Karpas-422 (cell line): Measurements from ENCODE around the gene SH3PXD2B. TPM values are rescaled to one million over a fixed set of nuclear protein-coding genes. Genes with fewer than 3 reads are reported as not detected.

Experiments
- DNase-seq: peaks from one replicate; pipeline ENCODE4 v3.0.0-alpha.2; 2015
- H2AFZ ChIP-seq: fragments of 200-600 bp; sonication (generic); 2 replicates; pipeline ENCODE4 v1.6.1; 2014; ENCODE audit warnings: antibody characterized with exemption, low read length, mixed read lengths
- H3K27ac ChIP-seq: fragments of 200-600 bp; sonication (generic); 2 replicates; pipeline ENCODE4 v1.5.1; 2014; ENCODE audit warnings: mild to moderate bottlenecking, low read length, moderate library complexity
- H3K27me3 ChIP-seq: fragments of 200-600 bp; sonication (generic); 2 replicates; pipeline ENCODE4 v1.6.1; 2014; ENCODE audit warnings: low read length, mixed read lengths
- H3K36me3 ChIP-seq: fragments of 200-600 bp; sonication (generic); 2 replicates; pipeline ENCODE4 v1.6.1; 2014; ENCODE audit warnings: low read length, mixed read lengths; ENCODE audit not compliant: insufficient read depth
- H3K4me1 ChIP-seq: fragments of 200-600 bp; sonication (generic); 2 replicates; pipeline ENCODE4 v1.6.1; 2014; ENCODE audit warnings: mild to moderate bottlenecking, low read length, mixed read lengths
- H3K4me2 ChIP-seq: fragments of 200-600 bp; sonication (generic); 2 replicates; pipeline ENCODE4 v1.6.1; 2014; ENCODE audit warnings: low read length, low read depth, mild to moderate bottlenecking; ENCODE audit not compliant: poor library complexity, severe bottlenecking
- H3K4me3 ChIP-seq: fragments of 200-600 bp; sonication (generic); 2 replicates; pipeline ENCODE4 v1.5.1; 2014; ENCODE audit warnings: mild to moderate bottlenecking, antibody characterized with exemption, low read length, mixed read lengths
- H3K79me2 ChIP-seq: fragments of 200-600 bp; sonication (generic); 2 replicates; pipeline ENCODE4 v1.6.1; 2014; ENCODE audit warnings: mild to moderate bottlenecking, low read length, mixed read lengths
- H3K9ac ChIP-seq: fragments of 200-600 bp; sonication (generic); 2 replicates; pipeline ENCODE4 v1.6.0; 2014; ENCODE audit warnings: low read length
- H3K9me2 ChIP-seq: fragments of 200-600 bp; sonication (generic), shearing (Covaris generic); replicated peaks from 2 replicates; pipeline ENCODE4 v1.6.0; 2014; ENCODE audit warnings: mild to moderate bottlenecking, low read length, moderate library complexity; ENCODE audit not compliant: insufficient read depth
- H3K9me3 ChIP-seq: fragments of 300-700, 200-600 bp; sonication (generic); 2 replicates; pipeline ENCODE4 v1.6.1; 2014; ENCODE audit warnings: low read length, mixed read lengths
- H4K20me1 ChIP-seq: fragments of 200-600 bp; sonication (generic); 2 replicates; pipeline ENCODE4 v1.6.1; 2014; ENCODE audit warnings: mild to moderate bottlenecking, antibody characterized with exemption, low read length, low read depth; ENCODE audit not compliant: insufficient read depth
- total RNA-seq: library from RNA; depleted of rRNA; stranded (reverse); fragments of >200 nt; shearing (Covaris generic); gene quantifications from 2 replicates; pipeline ENCODE4 v1.2.3, GENCODE V29; 2014; ENCODE audit warnings: low replicate concordance

SH3PXD2B gene
- total RNA-seq, 1 experiment from 2014 or later: 0.15 TPM

GRCh38 chr5:172447646-172448365 is 6.5 kb downstream of the SH3PXD2B start:
- no peaks in the 10 kb centered on the region for H3K79me2 ChIP-seq
- no peaks in the 10 kb centered on the region for H3K9me2 ChIP-seq
- no peaks in the 10 kb centered on the region for H4K20me1 ChIP-seq
- H3K4me3 ChIP-seq: no peak overlapping the region
- no peaks in the 10 kb centered on the region for H3K9me3 ChIP-seq
- no peak overlapping the region for H2AFZ ChIP-seq
- no peaks in the 10 kb centered on the region for H3K4me1 ChIP-seq
- H3K27me3 ChIP-seq: peaks cover 2% of the 10 kb centered on the region; the same call in 1 of the 2 replicates
- H3K9ac ChIP-seq: no peak overlapping the region
- no peak overlapping the region for H3K4me2 ChIP-seq
- H3K36me3 ChIP-seq: no peaks in the 10 kb centered on the region
- DNase-seq: no peak
- H3K27ac ChIP-seq: no peak overlapping the region

DNA sequence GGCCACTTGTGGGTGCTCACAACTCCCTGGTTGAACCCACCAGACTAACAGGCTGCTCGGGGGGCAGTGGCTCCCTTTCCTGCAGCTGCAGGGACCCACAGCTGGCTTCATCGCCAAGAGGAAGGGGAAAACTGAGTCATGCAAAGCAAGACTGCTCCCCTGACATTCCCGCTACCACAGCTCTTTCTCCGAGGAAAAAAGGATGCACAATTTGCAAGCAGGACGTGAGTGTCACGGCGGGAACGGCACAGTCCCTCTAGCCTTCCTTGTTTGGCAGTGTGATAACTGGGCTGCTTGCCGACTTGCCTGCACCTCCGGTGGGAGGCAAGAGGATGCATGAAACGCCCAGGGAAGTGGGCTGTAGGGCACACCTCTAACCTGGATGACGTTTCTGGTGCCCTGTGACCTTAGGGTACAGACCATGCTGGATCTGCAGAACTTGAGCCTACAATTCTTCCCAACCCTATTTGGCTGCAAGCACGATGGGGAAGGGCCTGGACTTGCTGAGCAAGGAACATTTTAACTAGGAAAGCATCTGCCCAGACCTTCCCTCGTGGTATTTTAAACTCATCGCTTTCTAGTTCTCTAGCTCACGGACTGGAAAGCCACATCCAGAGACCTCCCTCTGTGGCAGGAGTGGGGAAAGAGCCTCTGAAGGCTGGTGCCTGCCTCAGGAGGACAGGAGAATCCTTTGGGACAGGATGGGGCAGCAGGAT is 7.8 kb downstream of the SH3PXD2B start:
- no peak overlapping the region for H3K9ac ChIP-seq
- H3K4me2 ChIP-seq: no peak overlapping the region
- no peaks in the 10 kb centered on the region for H3K79me2 ChIP-seq

GRCh38 chr5:172445866-172446265 is 8.5 kb downstream of the SH3PXD2B start:
- Histone ChIP-seq H3K79me2 (no peaks in the 10 kb centered on the region), H3K9me2 (no peaks in the 10 kb centered on the region), H3K9me3 (no peaks in the 10 kb centered on the region), H4K20me1 (no peaks in the 10 kb centered on the region), H2AFZ (no peak overlapping the region), H3K27ac (no peak overlapping the region), H3K36me3 (no peaks in the 10 kb centered on the region), H3K4me1 (no peaks in the 10 kb centered on the region), H3K4me2 (no peak overlapping the region), H3K27me3 (peaks cover 2% of the 10 kb centered on the region; the same call in 1 of the 2 replicates), H3K4me3 (no peak overlapping the region), H3K9ac (no peak overlapping the region)
- no peak for DNase-seq

More for the DNA sequence above, 7.8 kb downstream of the SH3PXD2B start:
- Histone ChIP-seq H3K27me3 (peaks cover 2% of the 10 kb centered on the region; the same call in 1 of the 2 replicates), H3K9me2 (no peaks in the 10 kb centered on the region), H2AFZ (no peak overlapping the region), H3K9me3 (no peaks in the 10 kb centered on the region), H3K4me1 (no peaks in the 10 kb centered on the region), H3K36me3 (no peaks in the 10 kb centered on the region), H4K20me1 (no peaks in the 10 kb centered on the region), H3K27ac (no peak overlapping the region), H3K4me3 (no peak overlapping the region)
- no peak for DNase-seq

DNA sequence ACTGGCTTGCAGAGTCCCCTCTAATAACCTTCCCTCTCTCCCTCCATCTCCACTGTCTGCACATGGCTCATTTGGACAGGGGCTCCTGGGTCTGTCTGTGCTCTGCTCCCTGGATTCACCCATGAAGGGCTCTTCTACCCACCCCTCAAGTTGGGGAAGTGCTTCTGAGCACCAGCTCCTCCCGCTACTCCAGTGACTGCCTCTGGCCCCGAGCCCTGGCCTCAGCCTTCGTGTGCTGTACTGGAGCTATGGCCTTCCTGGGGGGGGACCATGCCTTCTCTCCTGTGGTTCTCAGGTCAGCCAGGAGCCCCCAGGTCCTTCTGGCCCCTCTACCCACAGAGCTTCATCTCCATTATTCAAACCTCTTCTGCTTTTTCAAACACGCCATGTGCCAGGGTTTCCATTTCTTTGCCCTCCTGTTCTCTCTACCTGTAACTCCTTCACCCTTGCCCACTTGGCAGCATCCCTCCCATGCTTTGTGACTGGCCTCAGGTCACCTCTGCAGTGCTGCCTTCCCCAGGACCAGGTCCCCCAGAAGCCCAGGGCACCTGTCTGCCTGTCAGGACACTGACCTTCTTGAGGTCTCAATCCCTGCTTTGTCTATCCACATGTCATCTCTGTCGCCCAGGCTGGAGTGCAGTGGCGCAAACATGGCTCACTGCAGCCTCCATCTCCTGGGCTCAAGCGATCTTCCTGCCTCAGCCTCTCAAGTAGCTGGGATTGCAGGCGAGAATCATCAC is 9.5 kb downstream of the SH3PXD2B start:
- Histone ChIP-seq H3K36me3 (no peaks in the 10 kb centered on the region), H3K27ac (no peak overlapping the region), H3K4me2 (no peak overlapping the region), H3K9ac (no peak overlapping the region), H3K27me3 (peaks cover 2% of the 10 kb centered on the region; the same call in 1 of the 2 replicates), H4K20me1 (no peaks in the 10 kb centered on the region), H3K4me1 (no peaks in the 10 kb centered on the region), H2AFZ (no peak overlapping the region), H3K79me2 (no peaks in the 10 kb centered on the region), H3K9me3 (no peaks in the 10 kb centered on the region), H3K9me2 (no peaks in the 10 kb centered on the region), H3K4me3 (no peak overlapping the region)
- DNase-seq: no peak

- Histone ChIP-seq H3K9me2 (no peaks in the 10 kb centered on the region), H2AFZ (no peak overlapping the region), H3K9ac (no peak overlapping the region), H4K20me1 (no peaks in the 10 kb centered on the region), H3K4me2 (no peak overlapping the region), H3K9me3 (no peaks in the 10 kb centered on the region), H3K27ac (no peak overlapping the region), H3K36me3 (no peaks in the 10 kb centered on the region), H3K27me3 (peaks cover 2% of the 10 kb centered on the region; the same call in 1 of the 2 replicates), H3K4me1 (no peaks in the 10 kb centered on the region), H3K79me2 (no peaks in the 10 kb centered on the region), H3K4me3 (no peak overlapping the region)
- DNase-seq: no peak
These were observed 10.2 kb downstream of the SH3PXD2B start for GRCh38 chr5:172444110-172444510.

- H3K4me2 ChIP-seq: no peak overlapping the region
- no peak overlapping the region for H3K9ac ChIP-seq
These were observed 10.8 kb downstream of the SH3PXD2B start for GRCh38 chr5:172443441-172444109.

GRCh38 chr5:172442592-172442991 is 11.7 kb downstream of the SH3PXD2B start:
- H3K27me3 ChIP-seq: peaks cover 2% of the 10 kb centered on the region; the same call in 1 of the 2 replicates
- no peaks in the 10 kb centered on the region for H3K9me2 ChIP-seq
- no peak for DNase-seq
- no peak overlapping the region for H2AFZ ChIP-seq
- H3K4me2 ChIP-seq: no peak overlapping the region
- H4K20me1 ChIP-seq: no peaks in the 10 kb centered on the region
- H3K4me1 ChIP-seq: no peaks in the 10 kb centered on the region
- no peak overlapping the region for H3K9ac ChIP-seq
- H3K36me3 ChIP-seq: no peaks in the 10 kb centered on the region
- H3K9me3 ChIP-seq: no peaks in the 10 kb centered on the region
- H3K27ac ChIP-seq: no peak overlapping the region
- H3K79me2 ChIP-seq: no peaks in the 10 kb centered on the region
- H3K4me3 ChIP-seq: no peak overlapping the region

More at GRCh38 chr5:172443441-172444109, 10.8 kb downstream of the SH3PXD2B start:
- H2AFZ ChIP-seq: no peak overlapping the region
- no peak for DNase-seq
- H3K4me3 ChIP-seq: no peak overlapping the region
- H3K79me2 ChIP-seq: no peaks in the 10 kb centered on the region
- peaks cover 2% of the 10 kb centered on the region; the same call in 1 of the 2 replicates for H3K27me3 ChIP-seq
- H3K4me1 ChIP-seq: no peaks in the 10 kb centered on the region
- no peaks in the 10 kb centered on the region for H4K20me1 ChIP-seq
- H3K27ac ChIP-seq: no peak overlapping the region
- H3K9me3 ChIP-seq: no peaks in the 10 kb centered on the region
- no peaks in the 10 kb centered on the region for H3K9me2 ChIP-seq
- no peaks in the 10 kb centered on the region for H3K36me3 ChIP-seq
